ENCODE data around the gene SLC34A1. TPM values are rescaled to one million over a fixed set of nuclear protein-coding genes. Genes with fewer than 3 reads are reported as not detected.

The SLC34A1 gene
- total and polyA plus RNA-seq, 4 donors, result 0.23 to 1.0 (median 0.47) TPM

DNA sequence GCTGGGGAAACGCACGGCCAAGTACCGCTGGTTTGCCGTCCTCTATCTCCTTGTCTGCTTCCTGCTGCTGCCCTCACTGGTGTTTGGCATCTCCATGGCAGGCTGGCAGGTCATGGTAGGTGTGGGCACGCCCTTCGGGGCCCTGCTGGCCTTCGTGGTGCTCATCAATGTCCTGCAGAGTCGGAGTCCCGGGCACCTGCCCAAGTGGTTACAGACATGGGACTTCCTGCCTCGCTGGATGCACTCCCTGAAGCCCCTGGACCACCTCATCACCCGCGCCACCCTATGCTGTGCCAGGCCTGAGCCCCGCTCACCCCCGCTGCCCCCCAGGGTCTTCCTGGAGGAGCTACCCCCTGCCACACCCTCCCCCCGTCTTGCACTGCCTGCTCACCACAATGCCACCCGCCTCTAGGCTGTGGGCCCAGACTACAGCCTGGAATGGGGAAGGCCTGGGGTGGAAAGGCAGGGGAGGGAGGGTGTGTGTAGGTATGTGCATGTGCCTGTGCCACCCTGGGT lies 13.7 kb downstream of the SLC34A1 start:
- Histone ChIP-seq H3K9ac (ENCODE audit: low read depth in 1 of 2, low read length in 2 of 2) (no peak overlapping the region), H3K27me3 (ENCODE audit: control insufficient read depth in 4 of 4, insufficient read depth in 4 of 4, low read length in 3 of 4) (no peaks in the 10 kb centered on the region), H3K4me3 (ENCODE audit: low read depth in 1 of 3, low read length in 3 of 3) (no peak overlapping the region), H3K4me1 (ENCODE audit: control insufficient read depth in 4 of 4, insufficient read depth in 4 of 4, low read length in 3 of 4) (peaks cover 0 to 14% (median 6%) of the 10 kb centered on the region in 4 donors), H3K36me3 (ENCODE audit: control insufficient read depth in 4 of 4, insufficient read depth in 3 of 4, low read depth in 1 of 4, low read length in 3 of 4) (peaks cover 0 to 7% (median 4%) of the 10 kb centered on the region in 4 donors), H3K27ac (ENCODE audit: low read depth in 1 of 2, low read length in 2 of 2) (no peak overlapping the region), H3K9me3 (ENCODE audit: control insufficient read depth in 4 of 4, low read length in 3 of 4) (no peaks in the 10 kb centered on the region)
- TF ChIP-seq FOXA2 (IDR thresholded peaks at IDR 0.05) (no peak), MAX (IDR thresholded peaks at IDR 0.05) (no peak), NR2F2 (IDR thresholded peaks at IDR 0.05) (no peak), SP1 (IDR thresholded peaks at IDR 0.05) (no peak), FOXA1 (IDR thresholded peaks at IDR 0.05) (no peak), YY1 (IDR thresholded peaks at IDR 0.05) (no peak), RXRA (IDR thresholded peaks at IDR 0.05) (no peak), EGR1 (IDR thresholded peaks at IDR 0.05; ENCODE audit: low read depth in 2 of 2) (no peak), ZBTB33 (IDR thresholded peaks at IDR 0.05) (no peak), JUND (IDR thresholded peaks at IDR 0.05) (no peak), GABPA (IDR thresholded peaks at IDR 0.05 in 1 of 2, conservative IDR thresholded peaks at IDR 0.05 in 1 of 2) (no peak), RAD21 (IDR thresholded peaks at IDR 0.05) (no peak)
- TF ChIP-seq, protein P1, sequence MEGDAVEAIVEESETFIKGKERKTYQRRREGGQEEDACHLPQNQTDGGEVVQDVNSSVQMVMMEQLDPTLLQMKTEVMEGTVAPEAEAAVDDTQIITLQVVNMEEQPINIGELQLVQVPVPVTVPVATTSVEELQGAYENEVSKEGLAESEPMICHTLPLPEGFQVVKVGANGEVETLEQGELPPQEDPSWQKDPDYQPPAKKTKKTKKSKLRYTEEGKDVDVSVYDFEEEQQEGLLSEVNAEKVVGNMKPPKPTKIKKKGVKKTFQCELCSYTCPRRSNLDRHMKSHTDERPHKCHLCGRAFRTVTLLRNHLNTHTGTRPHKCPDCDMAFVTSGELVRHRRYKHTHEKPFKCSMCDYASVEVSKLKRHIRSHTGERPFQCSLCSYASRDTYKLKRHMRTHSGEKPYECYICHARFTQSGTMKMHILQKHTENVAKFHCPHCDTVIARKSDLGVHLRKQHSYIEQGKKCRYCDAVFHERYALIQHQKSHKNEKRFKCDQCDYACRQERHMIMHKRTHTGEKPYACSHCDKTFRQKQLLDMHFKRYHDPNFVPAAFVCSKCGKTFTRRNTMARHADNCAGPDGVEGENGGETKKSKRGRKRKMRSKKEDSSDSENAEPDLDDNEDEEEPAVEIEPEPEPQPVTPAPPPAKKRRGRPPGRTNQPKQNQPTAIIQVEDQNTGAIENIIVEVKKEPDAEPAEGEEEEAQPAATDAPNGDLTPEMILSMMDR (IDR thresholded peaks at IDR 0.05; ENCODE audit: low read depth, low read length, missing input control), result no peak
- TF ChIP-seq, protein P2, sequence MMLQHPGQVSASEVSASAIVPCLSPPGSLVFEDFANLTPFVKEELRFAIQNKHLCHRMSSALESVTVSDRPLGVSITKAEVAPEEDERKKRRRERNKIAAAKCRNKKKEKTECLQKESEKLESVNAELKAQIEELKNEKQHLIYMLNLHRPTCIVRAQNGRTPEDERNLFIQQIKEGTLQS (IDR thresholded peaks at IDR 0.05), result no peak
- DNase-seq (ENCODE audit: low spot score), result no peak
- WGBS, result 92% methylated on average over 16 of the region's 16 CpGs

DNA sequence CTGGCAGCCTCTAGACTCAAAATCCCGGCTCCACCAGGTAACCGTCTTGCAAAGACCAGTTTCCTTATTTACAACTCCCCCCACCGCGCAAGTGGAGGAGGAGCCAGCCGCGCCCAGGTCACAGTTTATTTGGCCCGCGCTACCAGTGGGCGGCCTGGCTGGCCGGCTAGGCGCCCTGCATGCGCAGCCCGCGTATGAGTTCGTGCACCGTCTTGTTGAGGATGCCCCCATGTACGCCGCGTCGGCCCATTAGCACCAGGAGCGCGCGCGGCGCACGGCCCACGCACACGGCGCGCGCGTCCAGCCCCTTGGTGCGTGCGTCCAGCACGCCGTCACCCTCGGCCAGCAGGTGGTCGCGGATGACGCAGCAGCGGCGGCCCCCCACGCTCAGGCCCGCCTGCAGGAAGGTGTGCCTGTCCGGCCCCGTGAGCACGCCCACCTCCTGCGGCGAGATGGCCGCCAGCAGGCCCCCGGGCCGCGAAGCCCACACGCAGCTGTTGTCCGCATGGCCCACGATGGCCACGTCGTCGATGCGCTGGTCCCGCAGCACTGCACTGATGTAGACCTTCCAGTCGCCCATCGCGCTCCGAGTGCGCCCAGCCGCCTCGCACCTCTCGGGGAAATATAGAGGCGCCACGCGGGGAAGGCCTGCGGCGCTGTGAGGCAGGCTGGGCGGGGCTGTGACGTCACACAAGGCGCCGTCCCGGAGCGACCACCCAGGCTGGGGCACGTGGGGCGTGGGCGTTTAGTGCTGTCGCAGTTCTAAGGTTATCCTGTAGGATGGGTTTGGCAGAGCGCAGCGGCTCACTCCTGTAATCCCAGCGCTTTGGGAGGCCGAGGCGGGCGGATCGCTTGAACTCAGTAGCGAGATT lies 16.0 kb downstream of the SLC34A1 start, which contains the start of gene PFN3:
Gene PFN3 (minus strand): TSS at position 665 of the 872 bp plus-strand sequence. CDS start 85 bp downstream, at position 580.
- H3K4me3 ChIP-seq (ENCODE audit: low read depth in 1 of 3, low read length in 3 of 3), result no peak within 1 kb of the TSS
- peaks cover 3 to 30% (median 17%) of the 10 kb centered on the region in 4 donors for H3K4me1 ChIP-seq (ENCODE audit: control insufficient read depth in 4 of 4, insufficient read depth in 4 of 4, low read length in 3 of 4)
- no peak for DNase-seq (ENCODE audit: low spot score)
- no peak within 1 kb of the TSS for H3K9ac ChIP-seq (ENCODE audit: low read depth in 1 of 2, low read length in 2 of 2)
- no peaks in the 10 kb centered on the region for H3K27me3 ChIP-seq (ENCODE audit: control insufficient read depth in 4 of 4, insufficient read depth in 4 of 4, low read length in 3 of 4)
- H3K36me3 ChIP-seq (ENCODE audit: control insufficient read depth in 4 of 4, insufficient read depth in 3 of 4, low read depth in 1 of 4, low read length in 3 of 4), result peaks cover 0 to 11% (median 5%) of the 10 kb centered on the region in 4 donors
- TF ChIP-seq EGR1 (IDR thresholded peaks at IDR 0.05; ENCODE audit: low read depth in 2 of 2), result no peak
- TF ChIP-seq RAD21 (IDR thresholded peaks at IDR 0.05), result no peak
- TF ChIP-seq MAX (IDR thresholded peaks at IDR 0.05), result no peak
- no peak for TF ChIP-seq RXRA (IDR thresholded peaks at IDR 0.05)
- TF ChIP-seq HNF4A (conservative IDR thresholded peaks at IDR 0.05), result no peak
- TF ChIP-seq HNF4G (IDR thresholded peaks at IDR 0.05), result no peak
- TF ChIP-seq JUND (IDR thresholded peaks at IDR 0.05), result no peak
- no peak for TF ChIP-seq NR2F2 (IDR thresholded peaks at IDR 0.05)
- TF ChIP-seq YY1 (IDR thresholded peaks at IDR 0.05), result no peak
- TF ChIP-seq FOXA1 (IDR thresholded peaks at IDR 0.05), result no peak
- TF ChIP-seq REST (IDR thresholded peaks at IDR 0.05), result no peak
- WGBS, result 40% methylated on average over 92 of the region's 92 CpGs
- no peak within 1 kb of the TSS for H3K27ac ChIP-seq (ENCODE audit: low read depth in 1 of 2, low read length in 2 of 2)
- H3K9me3 ChIP-seq (ENCODE audit: control insufficient read depth in 4 of 4, low read length in 3 of 4), result no peaks in the 10 kb centered on the region
